HG03108 (cell line): ENCODE results near the gene TPCN1.

ENCODE experiments used
- ATAC-seq: cut with Tn5 transposase; IDR thresholded peaks from one replicate; pipeline ENCODE4 v1.9.1; 2021; ENCODE audit warnings: moderate library complexity; ENCODE audit not compliant: unreplicated experiment

TPCN1 gene

DNA sequence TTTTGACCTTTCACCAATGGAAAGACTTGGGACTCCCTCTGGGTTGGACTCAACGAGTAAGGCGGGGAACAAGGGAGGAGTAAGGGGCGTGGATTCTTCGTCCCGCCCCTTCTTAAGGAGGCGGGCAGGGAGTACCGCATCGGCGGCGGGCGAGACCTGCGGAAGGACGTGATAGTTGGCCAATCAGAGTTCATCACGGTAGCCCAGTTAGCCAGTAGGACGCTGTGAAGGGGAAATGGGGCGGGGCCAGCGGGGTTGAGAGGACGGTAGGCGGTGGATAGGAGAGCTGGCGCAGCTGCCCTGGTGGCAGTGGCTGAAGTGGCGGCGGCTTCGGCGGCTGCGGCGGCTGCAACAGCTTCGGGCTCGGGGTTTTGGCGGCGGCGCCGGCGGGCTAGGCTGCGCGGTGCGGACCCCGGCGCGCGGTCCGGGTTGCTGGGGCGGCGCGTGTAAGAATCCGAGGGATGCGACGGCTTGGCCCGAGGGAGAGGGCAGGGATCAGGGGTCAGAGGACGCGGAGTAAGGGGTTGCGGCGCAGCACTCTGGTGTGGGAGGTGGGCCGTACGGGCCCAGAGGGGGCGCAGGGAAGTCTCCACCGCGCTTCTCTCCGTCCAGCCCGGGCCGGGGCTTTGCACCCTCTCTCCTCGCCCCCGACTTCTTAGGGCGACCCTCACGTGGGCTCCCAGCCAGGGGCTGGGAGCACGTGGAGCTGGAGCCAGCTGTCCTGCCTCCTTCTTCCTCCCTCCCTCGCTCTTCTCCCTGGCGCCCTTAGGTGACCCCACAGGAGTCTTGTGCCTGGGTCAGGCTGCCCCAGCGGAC lies at the start of gene TPCN1:
Gene TPCN1, plus strand, starts transcription at position 284 of the 816 bp plus-strand sequence. CDS start 5,389 bp downstream, outside the sequence.
- peak; percentile 86 for ATAC-seq

DNA sequence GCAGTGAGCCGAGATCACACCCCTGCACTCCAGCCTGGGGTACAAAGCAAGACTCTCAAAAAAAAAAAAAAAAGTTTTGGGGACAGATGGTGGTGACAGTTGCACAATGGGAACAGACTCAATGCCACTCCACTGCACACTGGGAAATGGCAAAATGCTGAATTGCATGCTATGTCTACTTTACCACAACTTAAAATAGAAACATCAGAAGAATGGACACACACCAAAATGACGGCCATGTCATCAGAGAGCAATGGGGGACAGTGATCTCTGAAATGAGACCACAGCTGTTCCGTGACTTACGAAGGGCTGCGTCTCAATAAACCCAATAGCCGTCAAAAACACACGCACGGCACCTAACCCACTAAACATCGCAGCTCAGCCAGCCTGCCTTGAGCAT lies 49.7 kb upstream of the TPCN1 start:
- no peak for ATAC-seq

DNA sequence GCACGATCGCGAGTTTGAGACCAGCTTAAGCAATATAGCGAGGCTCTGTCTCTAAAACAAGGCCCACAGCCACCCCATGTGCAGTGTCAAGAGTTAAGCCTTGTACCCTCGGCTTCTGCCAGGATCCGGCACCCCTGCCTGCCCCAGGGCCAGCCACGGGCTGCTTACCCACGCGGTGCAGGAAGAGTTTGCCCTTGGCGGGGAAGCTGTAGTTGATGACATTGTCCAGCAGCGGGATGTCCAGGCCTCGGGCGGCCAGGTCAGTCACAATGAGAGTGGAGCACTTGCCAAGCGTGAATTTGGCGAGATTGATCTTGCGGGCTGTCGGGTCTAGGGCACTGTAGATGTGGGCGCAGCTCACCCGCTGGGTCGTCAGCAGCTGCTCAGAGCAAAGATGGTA lies 49.1 kb upstream of the TPCN1 start:
- no peak for ATAC-seq

DNA sequence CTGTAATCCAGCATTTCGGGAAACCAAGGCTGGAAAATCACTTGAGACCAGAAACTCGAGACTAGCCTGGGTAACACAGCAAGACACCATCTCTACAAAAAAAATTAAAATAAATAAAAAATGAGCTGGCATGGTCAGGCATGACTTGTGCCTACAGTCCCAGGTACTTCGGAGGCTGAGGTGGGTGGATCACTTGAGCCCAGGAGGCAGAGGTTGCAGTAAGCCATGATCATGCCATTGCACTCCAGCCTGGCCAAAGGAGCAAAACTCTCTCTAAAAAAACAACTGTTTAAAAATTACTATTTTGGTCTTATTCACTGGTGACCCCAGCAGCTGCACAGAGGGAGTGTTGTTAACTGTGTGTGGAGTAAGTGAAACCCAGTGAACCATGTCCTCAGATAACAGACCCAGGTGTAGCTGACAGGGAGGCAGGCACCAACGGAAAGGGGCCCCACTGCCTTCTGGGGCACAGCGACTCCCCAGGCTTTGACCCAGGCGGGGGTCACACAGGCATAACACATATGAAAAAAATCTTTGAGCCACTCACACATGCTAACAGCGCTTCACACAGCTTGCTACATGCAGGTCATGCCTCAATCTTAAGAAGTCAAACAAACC lies 48.1 kb upstream of the TPCN1 start:
- peak; percentile 71 for ATAC-seq

DNA sequence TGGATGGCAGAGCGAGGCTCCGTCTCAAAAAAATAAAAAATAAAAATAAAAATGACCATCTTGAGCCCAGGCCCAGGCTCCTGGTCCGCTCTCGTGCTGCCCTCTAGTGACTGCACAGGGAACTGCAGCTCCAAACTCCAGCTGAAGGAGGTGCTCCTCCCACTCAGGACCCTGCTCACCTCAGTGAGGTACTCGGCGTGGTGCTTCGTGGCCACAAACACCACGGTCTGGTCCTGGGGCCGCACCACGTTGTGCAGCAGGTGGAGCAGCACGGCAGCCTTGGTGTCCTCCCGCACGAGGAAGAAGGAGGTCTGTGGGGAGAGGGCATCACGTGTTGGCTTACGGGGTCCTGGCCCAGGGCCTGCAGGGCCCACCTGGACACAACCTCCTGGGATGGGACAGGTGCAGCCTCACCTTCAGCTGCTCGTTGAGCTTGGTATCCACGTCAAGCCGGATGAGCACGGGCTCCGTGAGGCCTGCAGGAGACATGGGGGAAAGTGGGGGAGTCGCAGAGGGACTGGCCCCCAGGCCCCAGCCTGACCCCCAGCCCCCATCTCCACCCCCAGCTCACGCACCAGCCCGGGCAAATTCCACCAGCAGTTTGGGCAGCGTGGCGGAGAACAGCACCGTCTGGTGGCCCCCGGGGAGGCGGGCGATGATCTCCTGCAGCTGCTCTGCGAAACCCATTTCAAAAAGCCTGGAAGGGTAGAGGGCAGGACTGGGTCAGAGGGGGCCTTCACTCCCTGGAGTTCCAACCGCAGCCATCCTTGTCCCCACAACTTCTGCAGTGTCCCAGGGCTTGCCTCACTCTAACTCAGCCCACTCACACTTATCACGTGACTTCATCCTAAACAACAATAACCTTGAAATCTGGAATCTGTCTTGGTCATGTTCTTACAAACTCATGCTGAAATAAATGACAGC lies 46.5 kb upstream of the TPCN1 start:
- no peak for ATAC-seq

DNA sequence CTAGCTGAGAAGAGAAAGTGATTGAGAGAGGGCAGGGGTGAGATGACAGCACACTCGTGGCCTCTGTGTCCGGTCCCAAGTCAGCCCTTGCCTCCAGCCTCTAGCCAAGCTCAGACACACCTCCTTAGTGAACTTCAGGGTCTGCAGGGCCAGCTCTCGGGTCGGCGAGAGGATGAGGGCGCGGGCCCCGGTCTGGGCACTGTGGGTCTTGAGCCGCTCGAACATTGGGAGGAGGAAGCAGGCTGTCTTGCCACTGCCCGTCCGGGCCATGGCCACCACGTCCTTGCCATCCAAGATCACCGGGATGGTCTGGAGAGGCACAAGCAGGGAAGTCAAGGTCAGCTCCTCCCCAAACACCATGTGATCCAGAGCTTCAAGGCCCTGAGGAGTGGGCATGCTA lies 42.2 kb upstream of the TPCN1 start:
- ATAC-seq: no peak

DNA sequence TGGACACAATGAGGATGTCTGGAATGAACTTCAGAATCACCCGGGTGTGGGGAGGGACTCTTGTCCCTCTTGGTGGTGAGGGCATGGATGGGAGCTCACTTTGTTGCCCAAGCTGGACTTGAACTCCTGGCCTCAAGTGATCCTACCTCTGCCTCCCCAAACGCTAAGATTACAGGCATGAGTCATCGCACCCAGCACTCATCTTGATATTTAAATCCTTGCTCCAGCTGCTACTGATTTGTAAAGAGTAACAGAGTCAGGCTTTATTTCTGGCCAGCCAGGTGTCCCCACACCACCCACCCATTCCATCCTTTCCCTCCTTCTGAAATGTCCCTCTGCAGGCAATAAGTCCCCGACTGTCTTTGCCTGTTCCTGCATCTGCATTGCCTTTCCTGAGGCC lies 40.9 kb upstream of the TPCN1 start:
- no peak for ATAC-seq

DNA sequence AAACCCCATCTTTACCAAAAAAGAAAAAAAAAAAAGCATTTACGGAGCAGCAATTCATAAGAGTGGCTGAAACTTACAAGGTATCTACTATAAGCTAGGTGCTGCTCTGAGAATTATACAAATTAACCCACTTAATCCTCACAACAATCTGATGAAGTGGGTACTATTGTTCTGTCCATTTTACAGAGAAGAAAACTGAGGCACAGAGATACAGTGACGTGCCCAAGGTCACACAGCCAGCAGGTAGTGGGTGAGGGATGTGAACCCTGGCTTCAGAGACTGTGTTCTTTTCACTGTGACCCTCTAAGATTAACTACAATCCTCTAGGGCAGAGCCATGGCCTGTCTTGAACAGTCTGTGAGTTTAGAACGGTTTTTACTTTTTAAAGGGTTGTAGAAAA lies 39.3 kb upstream of the TPCN1 start:
- no peak for ATAC-seq

DNA sequence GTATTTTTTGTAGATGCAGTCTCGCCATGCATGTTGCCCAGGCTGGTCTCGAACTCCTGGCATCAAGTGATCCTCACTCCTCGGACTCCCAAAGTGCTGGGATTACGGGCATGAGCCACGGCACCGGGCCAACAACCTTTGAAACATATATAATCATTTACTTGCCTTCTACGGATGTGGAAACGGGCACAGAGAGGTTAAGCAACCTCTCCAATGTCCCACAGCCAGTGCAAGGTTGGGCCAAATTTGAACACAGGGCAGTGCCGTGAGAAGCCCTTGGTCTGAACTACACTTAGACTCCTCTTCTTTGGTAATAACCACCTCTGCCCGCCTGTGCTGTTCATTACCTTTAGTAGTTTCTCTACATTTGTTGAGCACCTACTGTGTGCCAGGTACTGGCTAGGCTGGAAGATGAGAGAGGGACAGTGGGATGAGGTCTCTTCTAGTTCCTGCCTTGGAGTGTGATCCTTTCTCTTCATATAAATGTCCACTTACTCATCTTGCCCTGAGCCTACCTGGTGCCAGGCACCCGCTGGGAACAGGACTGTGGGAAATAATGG lies 38.2 kb upstream of the TPCN1 start:
- no peak for ATAC-seq

DNA sequence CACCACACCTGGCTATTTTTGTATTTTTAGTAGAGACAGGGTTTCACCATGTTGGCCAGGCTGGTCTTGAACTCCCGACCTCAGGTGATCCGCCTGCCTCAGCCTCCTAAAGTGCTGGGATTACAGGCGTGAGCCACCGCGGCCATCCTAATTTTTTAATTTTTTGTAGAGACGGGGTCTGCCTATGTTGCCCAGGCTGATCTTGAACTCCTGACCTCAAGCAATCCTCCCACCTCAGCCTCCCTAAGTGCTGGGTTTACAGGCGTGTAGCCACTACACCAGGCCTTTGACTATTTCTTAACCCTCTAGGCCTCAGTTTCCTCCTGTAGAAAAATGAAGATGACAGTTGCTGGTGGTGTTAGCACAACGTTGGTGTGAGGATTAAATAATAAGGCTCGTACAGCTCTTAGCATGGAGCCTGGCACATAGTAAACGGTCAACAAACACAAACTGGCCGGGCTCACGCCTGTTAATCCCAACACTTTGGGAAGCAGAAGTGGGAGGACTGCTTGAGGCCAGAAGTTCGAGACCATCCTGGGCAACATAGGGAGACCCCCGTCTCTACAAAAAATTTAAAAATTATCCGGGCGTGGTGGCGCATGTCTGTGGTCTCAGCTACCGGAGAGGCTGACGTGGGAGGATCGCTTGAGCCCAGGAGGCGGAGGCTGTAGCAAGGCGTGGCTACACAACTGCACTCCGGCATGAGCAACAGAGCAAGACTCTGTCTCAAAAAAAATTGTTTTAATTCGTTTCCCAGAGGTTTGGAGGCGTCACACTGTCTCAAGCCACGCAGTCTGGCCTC lies 37.0 kb upstream of the TPCN1 start:
- peak; percentile 25 for ATAC-seq

DNA sequence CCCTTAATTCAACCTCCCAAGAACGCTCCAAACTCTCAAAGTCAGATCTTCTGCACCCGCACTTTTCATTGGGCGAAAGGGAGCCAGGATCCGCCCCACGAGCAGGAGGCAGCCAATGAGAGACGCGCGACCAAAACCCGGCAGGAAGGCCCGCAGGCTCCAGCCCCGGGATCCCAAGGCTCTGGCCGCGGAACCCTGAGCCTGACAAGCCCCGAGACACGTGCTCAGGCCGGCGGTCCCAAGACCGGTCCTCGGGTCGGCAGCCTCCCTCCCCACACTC lies 36.4 kb upstream of the TPCN1 start:
- ATAC-seq: peak; percentile 68

DNA sequence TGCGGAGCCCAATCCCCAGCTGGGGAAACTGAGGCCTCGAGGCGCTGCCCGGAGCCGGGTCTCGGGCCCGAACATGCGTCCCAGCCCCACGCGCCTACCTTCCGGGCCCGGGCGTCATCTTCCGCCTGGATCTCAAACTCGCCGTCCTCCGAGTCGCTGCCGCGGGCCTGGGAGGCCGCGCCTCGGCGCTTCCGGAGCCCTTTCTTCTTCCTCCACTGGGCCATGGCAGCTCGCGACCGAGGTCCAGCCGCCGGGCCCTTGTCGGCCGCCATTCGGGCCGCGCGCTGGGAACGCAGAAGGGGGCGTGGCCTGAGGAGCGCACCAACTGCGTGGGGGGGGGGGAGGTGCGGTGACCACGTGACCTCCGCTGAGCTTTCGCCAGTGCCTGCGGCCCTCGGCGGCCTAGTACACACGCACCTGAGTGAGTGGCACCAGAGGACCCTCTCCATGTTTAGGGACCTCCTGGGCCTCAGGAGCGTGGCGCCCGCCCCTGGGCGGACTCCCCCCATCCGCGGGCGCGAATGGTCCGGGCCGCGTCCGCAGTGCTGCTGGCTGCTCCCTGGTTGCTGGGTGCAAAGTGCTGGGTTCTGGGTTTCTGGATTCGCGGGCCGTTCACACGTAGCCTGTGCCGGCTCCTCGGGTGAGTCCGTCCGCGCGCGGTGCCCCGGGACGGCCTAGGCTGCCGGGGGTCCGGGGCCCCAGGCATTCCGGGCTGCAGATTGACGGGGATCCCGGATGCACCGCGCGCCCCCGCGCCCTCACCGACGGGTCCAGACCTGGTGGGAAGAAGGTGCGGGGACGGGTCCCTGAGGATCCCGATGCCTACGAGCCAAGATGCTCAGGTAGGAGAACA lies 35.9 kb upstream of the TPCN1 start, which contains the start of the genes DDX54 and RITA1:
Gene DDX54, minus strand, starts transcription at position 299 of the 853 bp plus-strand sequence. Its CDS starts 27 bp downstream, at position 272.
Gene RITA1, plus strand, starts transcription at position 542 of the 853 bp plus-strand sequence. CDS start 1,026 bp downstream, outside the sequence.
- peak; percentile 40 for ATAC-seq

DNA sequence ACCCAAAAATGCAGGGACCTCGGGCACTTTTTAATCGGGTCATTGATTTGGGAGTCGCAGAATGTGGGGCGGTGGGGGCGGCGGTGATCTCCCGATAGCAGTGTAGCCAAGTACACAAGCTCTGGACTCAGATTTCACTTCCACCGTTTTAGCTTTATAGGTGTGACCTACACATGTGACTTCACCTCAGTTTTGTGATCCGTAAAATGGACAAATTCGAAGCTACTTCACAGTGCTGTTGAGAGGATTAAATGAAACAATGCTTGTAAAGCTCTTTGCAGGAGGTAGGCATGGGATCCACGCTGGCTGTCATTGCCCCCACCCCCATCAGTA lies 35.3 kb upstream of the TPCN1 start:
- no peak for ATAC-seq

DNA sequence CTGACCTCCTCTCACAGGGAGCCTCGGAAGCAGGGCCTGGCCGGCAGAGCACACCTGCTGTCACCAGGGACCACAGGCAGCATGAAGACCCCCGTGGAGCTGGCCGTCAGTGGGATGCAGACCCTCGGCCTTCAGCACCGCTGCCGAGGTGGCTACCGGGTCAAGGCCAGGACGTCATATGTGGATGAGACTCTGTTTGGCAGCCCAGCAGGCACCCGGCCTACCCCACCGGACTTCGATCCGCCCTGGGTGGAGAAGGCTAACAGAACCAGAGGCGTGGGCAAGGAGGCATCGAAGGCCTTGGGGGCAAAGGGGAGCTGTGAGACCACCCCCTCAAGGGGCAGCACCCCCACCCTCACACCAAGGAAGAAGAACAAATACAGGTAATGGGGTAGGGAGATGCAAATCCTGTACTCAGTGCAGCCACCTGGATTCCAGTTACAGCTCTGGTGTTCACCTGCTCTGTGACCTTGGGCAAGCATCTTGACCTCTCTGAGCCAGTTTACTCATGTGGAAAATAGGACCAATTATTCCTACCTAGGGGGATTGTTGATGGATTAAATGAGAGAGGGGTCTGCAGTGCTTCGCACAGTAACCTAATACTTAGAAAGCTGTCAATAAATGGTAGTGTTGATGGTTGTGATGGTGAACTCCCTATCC lies 34.5 kb upstream of the TPCN1 start:
- ATAC-seq: no peak

DNA sequence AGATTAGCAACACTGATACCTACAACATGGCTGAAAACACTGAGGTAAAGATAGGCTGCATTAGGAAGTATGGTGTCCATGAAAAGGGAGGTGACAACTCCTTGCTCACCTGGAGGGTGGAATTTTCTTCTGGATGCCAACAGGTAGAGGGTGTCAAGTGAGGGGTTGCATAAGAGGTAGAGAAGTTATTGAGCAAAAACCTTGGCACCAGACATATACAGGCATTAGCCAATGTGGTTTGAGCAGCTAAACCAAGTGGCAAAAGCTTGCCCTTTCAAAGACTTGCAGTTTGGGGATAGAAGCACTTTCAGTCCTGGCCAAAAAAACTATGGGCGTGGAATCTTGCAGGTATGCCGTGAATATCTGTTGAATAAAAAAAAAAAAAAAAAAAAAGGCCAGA lies 31.9 kb upstream of the TPCN1 start:
- no peak for ATAC-seq

DNA sequence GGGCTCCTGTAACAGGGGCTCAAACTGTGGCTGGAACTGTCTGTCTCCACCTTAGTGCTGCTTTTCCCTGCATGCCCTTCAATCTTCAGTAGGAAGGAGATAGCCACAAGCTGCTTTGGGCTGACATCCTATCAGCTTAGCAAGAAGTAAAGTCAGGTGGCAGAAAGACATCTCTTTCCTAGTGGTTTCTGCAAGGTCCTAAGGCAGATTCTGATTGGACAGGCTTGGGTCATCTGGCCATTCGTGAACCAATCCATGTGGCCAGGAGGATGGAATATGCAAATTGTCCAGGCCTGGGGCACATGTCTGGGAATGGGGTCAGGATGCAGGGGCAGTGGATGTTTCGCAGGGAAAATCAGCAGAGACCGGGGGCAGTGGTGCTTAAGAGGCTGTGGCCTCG lies 30.5 kb upstream of the TPCN1 start:
- ATAC-seq: no peak

DNA sequence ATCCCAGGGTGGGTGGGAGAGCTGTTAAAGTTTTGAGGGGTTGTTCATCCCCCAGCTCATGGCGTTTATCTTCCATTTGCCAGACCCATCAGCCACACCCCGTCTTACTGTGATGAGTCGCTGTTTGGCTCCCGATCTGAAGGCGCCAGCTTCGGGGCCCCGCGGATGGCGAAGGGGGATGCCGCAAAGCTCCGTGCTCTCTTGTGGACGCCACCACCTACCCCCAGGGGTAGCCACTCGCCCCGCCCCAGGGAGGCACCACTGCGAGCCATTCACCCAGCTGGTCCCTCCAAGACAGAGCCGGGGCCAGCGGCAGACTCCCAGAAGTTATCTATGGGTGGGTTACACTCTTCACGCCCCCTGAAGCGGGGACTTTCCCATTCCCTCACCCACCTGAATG lies 30.0 kb upstream of the TPCN1 start:
- no peak for ATAC-seq

DNA sequence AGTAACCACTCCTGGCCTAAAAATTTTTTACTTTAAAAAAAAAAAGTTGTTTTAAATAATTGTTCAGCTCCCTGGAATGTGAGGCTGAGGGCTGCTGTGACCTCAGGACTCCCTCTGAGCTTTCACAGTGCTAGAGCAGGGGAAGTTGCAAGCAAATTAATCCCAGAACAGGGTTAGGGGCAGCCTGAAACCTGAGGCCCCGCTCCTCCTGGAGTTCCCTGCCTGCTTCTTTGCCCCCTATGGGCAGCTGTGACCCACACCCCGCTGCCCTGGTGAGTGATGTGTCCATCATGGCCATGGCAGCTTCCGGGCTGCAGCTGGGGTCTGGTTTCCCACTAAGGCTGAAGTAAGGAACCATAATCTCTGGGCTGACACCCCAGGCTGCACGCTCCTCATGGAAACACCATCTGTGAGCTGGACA lies 26.3 kb upstream of the TPCN1 start:
- ATAC-seq: no peak

DNA sequence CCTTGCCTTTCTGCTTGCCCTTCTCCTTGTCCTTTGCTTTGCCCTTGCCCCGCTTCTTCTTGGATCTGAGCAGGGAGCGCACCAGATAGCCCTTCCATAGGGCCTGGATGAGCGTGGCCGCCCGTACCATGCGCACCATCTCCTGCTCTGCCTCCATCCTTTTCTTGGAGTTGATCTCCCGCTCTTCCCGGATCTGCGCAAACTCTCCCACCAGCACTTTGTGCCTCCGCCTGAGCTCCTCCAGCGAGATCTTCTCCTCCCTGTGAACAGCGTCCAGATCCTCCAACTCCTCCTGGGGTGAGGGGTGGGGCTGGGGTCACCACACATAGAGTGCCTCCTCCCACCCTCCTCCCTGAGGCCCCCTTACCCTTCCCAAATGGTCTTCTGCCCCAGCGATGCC lies 25.7 kb upstream of the TPCN1 start:
- ATAC-seq: no peak
